22Rv1 (cell line): Measurements from ENCODE around the gene DCDC1.
A peak's percentile ranks its signal among the peaks of the same experiment; 100 is the strongest.

Experiments
- H3K27ac ChIP-seq: fragments of 450-650 bp; 2 replicates; pipeline ENCODE4 v1.5.1; 2017
- ZFX ChIP-seq: fragments of 450-650 bp; IDR thresholded peaks from 2 replicates; pipeline ENCODE4 v1.6.1; 2017; ENCODE audit warnings: antibody characterized with exemption, borderline replicate concordance
- TF ChIP-seq, protein P1 (sequence below): fragments of 450-650 bp; IDR thresholded peaks from 2 replicates; pipeline ENCODE4 v1.5.1; 2017; ENCODE audit warnings: mild to moderate bottlenecking

Gene DCDC1

DNA sequence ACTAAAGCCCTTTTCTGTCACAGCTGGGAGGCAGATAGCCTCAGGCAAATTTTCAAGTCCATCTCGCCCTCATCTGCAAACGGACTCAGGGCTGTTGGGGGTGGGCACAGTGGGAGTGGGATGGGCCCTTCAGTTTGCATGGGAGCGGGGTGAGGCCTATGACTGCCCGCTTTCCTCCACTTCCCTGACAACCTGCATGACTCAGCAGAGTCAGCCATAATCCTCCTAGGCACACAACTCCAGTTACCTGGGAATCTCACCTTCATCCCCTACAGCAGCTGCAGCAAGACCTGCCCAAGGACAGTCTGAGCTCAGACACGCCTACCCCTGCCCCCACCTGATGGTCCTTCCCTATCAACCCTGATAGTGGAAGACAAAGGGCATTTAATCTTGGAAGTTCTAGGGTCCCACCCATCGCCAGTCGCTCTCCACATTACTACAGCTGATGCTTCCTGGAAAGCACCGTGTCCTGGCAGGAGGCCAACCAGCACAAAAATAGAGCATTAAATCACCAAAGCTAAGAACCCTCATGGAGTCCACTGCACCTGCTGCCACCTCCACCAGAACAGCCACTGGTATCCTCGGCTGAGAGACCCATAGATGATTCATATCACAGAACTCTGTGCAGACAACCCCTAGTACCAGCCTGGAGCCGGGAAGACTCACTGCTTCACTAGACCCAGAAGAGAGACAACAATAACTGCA lies 319.3 kb downstream of the DCDC1 start:
- TF ChIP-seq ZFX: no peak
- TF ChIP-seq, protein P1, sequence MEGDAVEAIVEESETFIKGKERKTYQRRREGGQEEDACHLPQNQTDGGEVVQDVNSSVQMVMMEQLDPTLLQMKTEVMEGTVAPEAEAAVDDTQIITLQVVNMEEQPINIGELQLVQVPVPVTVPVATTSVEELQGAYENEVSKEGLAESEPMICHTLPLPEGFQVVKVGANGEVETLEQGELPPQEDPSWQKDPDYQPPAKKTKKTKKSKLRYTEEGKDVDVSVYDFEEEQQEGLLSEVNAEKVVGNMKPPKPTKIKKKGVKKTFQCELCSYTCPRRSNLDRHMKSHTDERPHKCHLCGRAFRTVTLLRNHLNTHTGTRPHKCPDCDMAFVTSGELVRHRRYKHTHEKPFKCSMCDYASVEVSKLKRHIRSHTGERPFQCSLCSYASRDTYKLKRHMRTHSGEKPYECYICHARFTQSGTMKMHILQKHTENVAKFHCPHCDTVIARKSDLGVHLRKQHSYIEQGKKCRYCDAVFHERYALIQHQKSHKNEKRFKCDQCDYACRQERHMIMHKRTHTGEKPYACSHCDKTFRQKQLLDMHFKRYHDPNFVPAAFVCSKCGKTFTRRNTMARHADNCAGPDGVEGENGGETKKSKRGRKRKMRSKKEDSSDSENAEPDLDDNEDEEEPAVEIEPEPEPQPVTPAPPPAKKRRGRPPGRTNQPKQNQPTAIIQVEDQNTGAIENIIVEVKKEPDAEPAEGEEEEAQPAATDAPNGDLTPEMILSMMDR: no peak
- no peak overlapping the region for H3K27ac ChIP-seq

DNA sequence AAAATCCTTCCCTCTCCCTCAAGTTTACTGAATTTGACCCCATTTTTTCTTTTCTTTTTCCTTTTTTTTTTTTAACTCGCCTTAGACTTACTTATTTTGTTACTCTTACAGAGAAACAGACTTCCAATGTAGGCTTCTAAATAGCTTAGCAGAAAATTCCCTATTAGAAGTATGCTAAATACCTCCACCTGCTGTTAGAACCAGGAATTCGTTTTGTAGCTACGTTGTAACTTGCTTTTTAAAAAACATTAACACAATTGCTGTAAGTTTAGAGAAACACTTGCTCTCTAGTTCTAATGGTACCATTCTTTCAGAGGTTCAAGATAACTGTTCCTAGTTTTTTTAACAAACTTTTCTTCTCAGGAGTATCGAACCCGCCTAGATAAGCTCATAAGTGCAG lies 324.2 kb downstream of the DCDC1 start:
- no peak overlapping the region for H3K27ac ChIP-seq
- no peak for TF ChIP-seq ZFX
- TF ChIP-seq, protein P1: peak; percentile 66

DNA sequence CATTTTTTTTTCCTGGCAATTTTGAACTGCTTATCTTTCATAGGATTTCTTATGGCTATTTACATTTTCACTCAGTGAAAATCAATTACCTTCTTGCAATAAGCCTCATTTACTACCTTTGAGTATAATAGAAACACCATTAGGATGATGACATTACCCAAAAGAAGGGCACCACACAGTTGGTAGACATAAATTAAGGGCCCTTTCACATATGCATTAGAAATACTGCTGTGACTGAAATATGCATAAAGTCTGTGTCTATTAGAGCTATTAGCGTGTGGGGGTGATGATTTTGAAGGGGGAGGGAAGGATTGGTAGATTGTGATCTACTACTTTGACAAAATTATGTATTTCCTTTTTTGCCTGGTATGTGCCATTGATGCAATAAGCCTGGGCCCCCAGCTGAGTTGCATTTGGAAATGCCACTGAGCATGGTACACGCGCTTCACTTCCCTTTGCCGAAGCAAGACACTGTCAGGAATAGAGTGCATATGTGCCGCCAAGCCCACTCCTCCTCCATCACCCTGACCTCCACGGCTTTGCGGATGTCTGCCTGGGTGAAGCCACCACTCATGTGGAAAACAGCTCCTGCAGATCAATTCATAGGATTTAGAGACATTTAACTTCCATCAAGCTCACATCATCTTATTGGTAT lies 339.3 kb downstream of the DCDC1 start:
- H3K27ac ChIP-seq: no peak overlapping the region
- TF ChIP-seq, protein P1: no peak
- TF ChIP-seq ZFX: no peak

DNA sequence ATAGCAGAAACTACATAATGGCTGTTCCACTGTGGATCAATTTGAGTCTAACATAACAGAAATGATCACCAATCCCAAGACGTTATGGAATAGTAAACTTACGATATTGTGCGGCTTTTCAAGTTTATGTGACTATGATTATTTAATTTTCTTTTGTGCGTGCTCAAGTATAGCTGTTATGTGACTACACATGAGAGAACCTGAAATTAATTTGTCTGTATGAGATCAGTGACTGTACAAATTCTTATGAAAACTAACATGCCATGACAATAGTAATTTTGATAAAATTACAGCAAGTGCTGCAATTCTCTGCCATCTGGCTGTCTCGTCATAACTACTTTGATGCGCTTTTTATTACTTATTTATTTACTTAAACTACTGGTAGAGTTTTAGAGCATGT lies 343.2 kb downstream of the DCDC1 start:
- TF ChIP-seq, protein P1: no peak
- no peak for TF ChIP-seq ZFX
- H3K27ac ChIP-seq: no peak overlapping the region

DNA sequence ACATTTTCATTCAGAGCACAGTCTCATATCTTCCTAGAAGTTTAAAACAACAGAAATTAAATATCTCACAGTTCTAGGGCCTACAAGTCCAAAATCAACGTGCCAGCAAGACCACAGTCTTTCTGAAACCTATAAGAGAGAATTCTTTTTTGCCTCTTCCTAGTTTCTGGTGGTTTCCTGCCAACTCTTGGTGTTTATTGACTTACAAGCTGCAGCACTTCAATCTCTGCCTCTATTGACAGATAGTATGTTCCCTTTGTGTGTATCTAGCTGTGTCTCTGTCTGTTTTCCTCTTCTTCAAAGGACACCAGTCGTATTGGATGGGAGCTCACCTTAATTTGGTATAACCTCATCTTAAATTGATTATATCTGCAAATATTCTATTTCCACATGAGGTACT lies 347.5 kb downstream of the DCDC1 start:
- H3K27ac ChIP-seq: no peak overlapping the region
- TF ChIP-seq, protein P1: no peak
- no peak for TF ChIP-seq ZFX

DNA sequence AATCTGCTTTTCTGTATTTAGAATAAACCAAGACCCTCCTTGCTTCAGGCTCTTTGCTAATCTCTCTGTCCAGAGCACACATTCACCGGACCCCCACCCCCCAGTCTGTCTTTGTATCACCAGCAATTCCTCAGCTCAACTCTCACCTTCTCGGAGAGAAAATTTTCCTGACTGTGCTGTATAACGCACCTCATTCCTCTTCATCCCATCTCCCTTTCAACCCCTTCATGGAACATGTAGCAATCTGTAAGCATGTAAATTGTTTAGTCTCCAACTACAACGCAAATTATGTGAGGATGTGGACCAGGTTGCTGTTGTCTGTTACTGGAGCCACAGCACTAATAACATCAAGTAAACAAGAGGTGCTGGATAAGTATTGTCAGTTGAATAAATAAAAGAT lies 349.8 kb downstream of the DCDC1 start:
- H3K27ac ChIP-seq: no peak overlapping the region
- no peak for TF ChIP-seq ZFX
- TF ChIP-seq, protein P1: no peak

DNA sequence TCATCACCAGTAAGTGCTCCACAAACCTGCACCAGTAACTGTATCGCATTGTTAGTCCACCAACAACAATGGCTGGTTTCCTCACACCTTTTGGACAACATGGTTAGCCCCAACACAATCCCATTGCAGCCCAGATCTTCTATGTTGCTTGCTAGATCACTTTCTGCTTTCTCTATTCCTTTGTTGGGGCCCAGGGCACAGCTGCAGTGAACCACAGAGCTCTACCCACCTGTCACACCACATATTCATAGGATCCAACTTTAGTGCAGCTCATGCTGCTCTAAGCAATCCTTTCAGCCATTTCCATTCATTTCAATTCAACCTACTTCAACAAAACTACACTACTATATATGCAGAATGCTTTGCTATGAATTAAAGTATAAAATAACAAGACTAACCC lies 364.3 kb downstream of the DCDC1 start:
- TF ChIP-seq, protein P1: no peak
- TF ChIP-seq ZFX: no peak
- H3K27ac ChIP-seq: no peak overlapping the region
